SH-SY5Y (cell line): ENCODE results near the gene ARL6IP4.

Experiments used
- GATA2 ChIP-seq: IDR thresholded peaks from 2 replicates; pipeline ENCODE4 v1.6.1; 2011; ENCODE audit warnings: mild to moderate bottlenecking, low read depth, low read length
- GATA3 ChIP-seq: IDR thresholded peaks from 2 replicates; pipeline ENCODE4 v1.6.1; 2011; ENCODE audit warnings: low read depth, mild to moderate bottlenecking, low read length, moderate library complexity

DNA sequence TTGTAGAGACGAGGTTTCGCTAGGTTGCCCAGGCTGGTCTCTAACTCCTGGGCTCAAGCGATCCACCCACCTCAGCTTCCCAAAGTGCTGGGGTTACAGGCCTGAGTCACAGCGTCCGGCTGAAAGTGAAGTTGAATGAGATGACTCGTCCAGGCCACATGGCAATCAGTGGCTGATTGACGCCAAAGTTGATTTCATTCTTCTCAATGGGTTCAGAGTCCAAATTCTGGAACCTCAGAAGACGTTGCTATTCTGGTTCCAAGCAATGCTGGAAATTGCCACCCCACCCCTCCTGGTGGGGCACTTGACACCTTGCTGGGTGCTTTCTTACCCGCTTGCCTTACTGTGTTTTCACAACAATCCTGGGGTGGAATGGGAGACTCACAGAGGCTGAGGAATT lies 29.1 kb upstream of the ARL6IP4 start:
- TF ChIP-seq GATA3 = no peak
- no peak for TF ChIP-seq GATA2
